ENCODE measurements around the gene IFT57. TPM values are rescaled to one million over a fixed set of nuclear protein-coding genes. Genes with fewer than 3 reads are reported as not detected.

The IFT57 gene
- total RNA-seq, 2 donors from 2014 or later: 13.4 to 25.0 TPM

DNA sequence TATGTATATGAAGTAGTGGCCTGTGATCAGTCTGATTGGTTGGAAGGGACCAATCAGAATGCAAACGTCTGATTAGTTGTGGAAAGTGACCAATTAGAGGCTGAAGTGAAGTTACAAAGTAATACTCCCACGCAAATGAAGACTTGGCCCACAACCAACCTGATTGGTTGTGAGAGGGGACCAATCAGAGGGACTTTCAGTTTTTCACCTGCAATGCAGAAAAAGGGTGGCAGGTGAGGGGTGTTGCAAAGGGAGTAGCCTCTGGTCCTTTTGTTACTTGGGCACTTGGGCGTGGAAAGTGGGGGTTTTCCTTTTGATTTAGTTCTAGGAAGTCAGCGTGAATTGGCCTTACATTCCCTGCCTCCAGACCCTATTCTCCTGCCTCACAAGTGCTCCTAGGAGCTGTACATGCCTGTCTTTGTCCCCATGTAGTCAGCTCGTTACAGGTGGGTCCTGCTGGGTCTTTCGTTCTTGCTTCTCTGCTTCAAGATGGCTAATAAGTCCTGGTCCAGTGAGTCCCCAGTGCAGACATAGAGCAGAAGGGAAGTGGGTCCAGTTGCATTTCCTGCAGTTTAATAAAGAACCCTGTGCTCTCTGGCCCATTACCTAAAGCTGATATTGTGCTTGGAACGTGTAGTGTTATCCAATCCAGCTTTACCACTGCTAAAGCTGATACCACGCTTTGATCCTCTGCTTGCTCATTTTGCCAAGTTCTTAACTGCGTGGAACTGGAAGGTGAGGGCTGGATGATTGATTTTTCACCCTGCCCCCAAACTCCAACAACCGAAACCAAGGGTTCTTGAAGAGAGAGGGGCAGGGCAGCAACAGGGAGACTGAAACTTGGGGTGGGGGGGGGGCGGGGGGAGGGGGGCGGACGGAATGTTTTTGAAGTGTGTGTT, 85.4 kb downstream of the IFT57 start:
- no peak for TF ChIP-seq CTCF (IDR thresholded peaks at IDR 0.05)
- Histone ChIP-seq H3K9me3 (no peaks in the 10 kb centered on the region), H3K4me1 (no peaks in the 10 kb centered on the region), H3K27ac (no peak overlapping the region), H3K27me3 (no peaks in the 10 kb centered on the region), H3K4me3 (no peak overlapping the region), H3K36me3 (no peaks in the 10 kb centered on the region)
- no peak for DNase-seq (ENCODE audit: low spot score)

DNA sequence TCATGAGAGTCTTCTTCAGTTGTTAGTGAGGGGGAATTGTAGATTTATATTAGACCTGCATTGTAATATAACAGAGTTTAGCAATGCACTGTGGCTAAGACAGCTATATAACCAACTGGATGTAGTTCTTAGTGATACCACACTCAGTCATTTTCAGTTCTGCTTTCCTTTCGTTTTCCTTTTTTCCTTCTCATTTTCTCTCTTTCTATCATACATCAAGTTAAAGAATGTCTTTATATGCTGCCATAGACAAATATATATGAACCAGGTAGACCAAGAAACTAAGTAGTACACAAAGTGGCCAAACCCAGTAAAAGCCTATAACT, 87.7 kb downstream of the IFT57 start:
- H3K9me3 ChIP-seq: no peaks in the 10 kb centered on the region
- DNase-seq (ENCODE audit: low spot score): no peak
- no peaks in the 10 kb centered on the region for H3K4me1 ChIP-seq
- no peak overlapping the region for H3K27ac ChIP-seq
- no peaks in the 10 kb centered on the region for H3K36me3 ChIP-seq
- no peak for TF ChIP-seq CTCF (IDR thresholded peaks at IDR 0.05)
- H3K4me3 ChIP-seq: no peak overlapping the region
- no peaks in the 10 kb centered on the region for H3K27me3 ChIP-seq

- TF ChIP-seq CTCF (IDR thresholded peaks at IDR 0.05): no peak
- Histone ChIP-seq H3K27ac (no peak overlapping the region), H3K27me3 (no peaks in the 10 kb centered on the region), H3K9me3 (no peaks in the 10 kb centered on the region), H3K4me1 (no peaks in the 10 kb centered on the region), H3K4me3 (no peak overlapping the region), H3K36me3 (no peaks in the 10 kb centered on the region)
- DNase-seq (ENCODE audit: low spot score): no peak
Observed at GRCh38 chr3:108133858-108134554, 88.2 kb downstream of the IFT57 start.

DNA sequence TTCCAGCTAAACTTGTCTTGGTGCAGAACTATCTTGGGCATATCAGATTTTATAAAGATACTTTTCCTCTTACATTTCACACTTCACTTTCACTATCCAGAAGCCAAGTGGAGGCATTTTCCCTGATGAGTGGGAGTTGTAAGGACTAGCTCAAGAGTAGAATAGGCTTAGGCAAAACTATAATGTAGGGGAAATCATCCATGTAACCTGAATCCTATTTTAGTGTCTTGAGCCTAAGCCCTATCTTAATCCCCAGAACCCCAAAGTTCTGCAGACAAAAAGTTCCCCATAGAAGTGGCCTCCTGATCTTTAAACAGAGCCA, 89.2 kb downstream of the IFT57 start:
- Histone ChIP-seq H3K27me3 (no peaks in the 10 kb centered on the region), H3K27ac (no peak overlapping the region), H3K9me3 (no peaks in the 10 kb centered on the region), H3K36me3 (no peaks in the 10 kb centered on the region), H3K4me1 (no peaks in the 10 kb centered on the region), H3K4me3 (no peak overlapping the region)
- TF ChIP-seq CTCF (IDR thresholded peaks at IDR 0.05): no peak
- no peak for DNase-seq (ENCODE audit: low spot score)

- no peak overlapping the region for H3K27ac ChIP-seq
- no peak for DNase-seq (ENCODE audit: low spot score)
Observed at GRCh38 chr3:108131475-108132134, 90.6 kb downstream of the IFT57 start.

More at GRCh38 chr3:108131475-108132134, 90.6 kb downstream of the IFT57 start:
- no peak for TF ChIP-seq CTCF (IDR thresholded peaks at IDR 0.05)
- H3K4me3 ChIP-seq: no peak overlapping the region
- H3K4me1 ChIP-seq: no peaks in the 10 kb centered on the region
- no peaks in the 10 kb centered on the region for H3K9me3 ChIP-seq
- no peaks in the 10 kb centered on the region for H3K27me3 ChIP-seq
- H3K36me3 ChIP-seq: no peaks in the 10 kb centered on the region
